Uterus (tissue), 4 donors: ENCODE data around the gene SHPK. TPM values are rescaled to one million over a fixed set of nuclear protein-coding genes. Genes with fewer than 3 reads are reported as not detected.

ENCODE experiments used
- DNase-seq, 2 donors: peaks; one replicate each; pipeline ENCODE4 v3.0.0-alpha.2; 2019 to 2020
- H3K27ac ChIP-seq, 2 donors: fragments of 200-600 bp; sonication (generic); 1 replicate in 1 of 2; 2 replicates in 1 of 2; pipeline ENCODE4 v1.5.1; 2016 to 2018
- H3K27me3 ChIP-seq, 2 donors: fragments of 200-600 bp; sonication (generic); one replicate each; pipeline ENCODE4 v1.5.1; 2018 to 2019; ENCODE audit warnings: control low read depth in 1 of 2
- H3K36me3 ChIP-seq, 2 donors: fragments of 200-600 bp; sonication (generic); one replicate each; pipeline ENCODE4 v1.5.1; 2019; ENCODE audit warnings: control low read depth in 1 of 2
- H3K4me1 ChIP-seq, 2 donors: fragments of 200-600 bp; sonication (generic); one replicate each; pipeline ENCODE4 v1.5.1; 2018 to 2019; ENCODE audit warnings: control low read depth in 1 of 2
- H3K4me3 ChIP-seq, 2 donors: fragments of 200-600 bp; sonication (generic); 1 replicate in 1 of 2; 2 replicates in 1 of 2; pipeline ENCODE4 v1.5.1; 2018 to 2019; ENCODE audit warnings: mild to moderate bottlenecking in 1 of 2
- H3K9me3 ChIP-seq, 2 donors: fragments of 200-600 bp; sonication (generic); one replicate each; pipeline ENCODE4 v1.5.1; 2019; ENCODE audit warnings: control low read depth in 1 of 2
- CTCF ChIP-seq, 4 experiments: fragments of 200-600 bp in 2 of 4; fragments of 450-650 bp in 2 of 4; sonication (generic) in 2 of 4; IDR thresholded peaks; one replicate each; pipeline ENCODE4 v1.5.1; 2016 to 2019; ENCODE audit warnings: antibody characterized with exemption in 4 of 4, mild to moderate bottlenecking in 2 of 4, moderate library complexity in 1 of 4
- POLR2A ChIP-seq, 2 donors: fragments of 450-650 bp; IDR thresholded peaks; one replicate each; pipeline ENCODE4 v1.6.1; 2016; ENCODE audit warnings: antibody characterized with exemption in 2 of 2, mild to moderate bottlenecking in 1 of 2, moderate library complexity in 1 of 2
- intact Hi-C: fragments of 100-400 bp; cut with DNase I; formaldehyde crosslinking; loops from one replicate; pipeline ENCODE4 v1.15.1; 2023; ENCODE audit warnings: low total_unique reads
- total RNA-seq, 4 donors: library from RNA; depleted of rRNA in 3 of 4; stranded (reverse); fragments of >200 nt in 3 of 4; gene quantifications; one replicate each; pipeline versions ENCODE4 v1.1.0 to v1.2.4, GENCODE V29; 2014 to 2023
- donor health status: DM: yes; HTN: yes; CAD: no.

SHPK gene
- total RNA-seq, 4 donors from 2014 or later: 0.26 to 24.4 (median 8.3) TPM

DNA sequence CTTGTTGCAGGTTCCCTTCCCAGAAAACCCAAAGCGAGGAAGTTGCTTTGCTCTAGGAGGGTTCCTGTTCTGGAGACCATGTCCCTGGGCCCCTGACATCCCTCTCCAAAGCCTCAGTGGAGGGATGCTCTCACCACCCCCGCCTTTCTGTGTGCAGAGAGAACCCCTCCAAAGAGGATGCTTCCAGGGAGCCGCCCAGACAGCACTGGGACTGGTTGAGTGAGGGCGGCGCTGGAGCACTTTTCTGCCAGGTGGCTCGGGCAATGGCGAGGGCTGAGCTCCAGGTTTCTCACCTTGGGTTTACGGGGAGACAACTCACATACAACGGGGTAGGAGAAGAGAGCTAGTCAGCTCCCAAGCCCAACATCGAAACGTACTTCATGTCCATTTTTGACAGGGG is 39.8 kb upstream of the SHPK start:
- Histone ChIP-seq H3K9me3 (no peaks in the 10 kb centered on the region), H3K4me1 (no peaks in the 10 kb centered on the region), H3K27me3 (no peaks in the 10 kb centered on the region), H3K4me3 (no peak overlapping the region), H3K36me3 (no peaks in the 10 kb centered on the region), H3K27ac (no peak overlapping the region)
- DNase-seq: no peak
- TF ChIP-seq CTCF (IDR thresholded peaks at IDR 0.05) (no peak), POLR2A (IDR thresholded peaks at IDR 0.05) (no peak)
- intact Hi-C loops: no loop called here

GRCh38 chr17:3672571-3672970 is 36.5 kb upstream of the SHPK start:
- no peak overlapping the region for H3K27ac ChIP-seq
- peaks cover 0 to 7% of the 10 kb centered on the region in 2 donors for H3K4me1 ChIP-seq
- no peaks in the 10 kb centered on the region for H3K9me3 ChIP-seq
- H3K27me3 ChIP-seq: no peaks in the 10 kb centered on the region
- no peak overlapping the region for H3K4me3 ChIP-seq
- intact Hi-C loops: no loop called here
- DNase-seq: no peak
- TF ChIP-seq POLR2A (IDR thresholded peaks at IDR 0.05) (no peak), CTCF (IDR thresholded peaks at IDR 0.05) (no peak)
- no peaks in the 10 kb centered on the region for H3K36me3 ChIP-seq

DNA sequence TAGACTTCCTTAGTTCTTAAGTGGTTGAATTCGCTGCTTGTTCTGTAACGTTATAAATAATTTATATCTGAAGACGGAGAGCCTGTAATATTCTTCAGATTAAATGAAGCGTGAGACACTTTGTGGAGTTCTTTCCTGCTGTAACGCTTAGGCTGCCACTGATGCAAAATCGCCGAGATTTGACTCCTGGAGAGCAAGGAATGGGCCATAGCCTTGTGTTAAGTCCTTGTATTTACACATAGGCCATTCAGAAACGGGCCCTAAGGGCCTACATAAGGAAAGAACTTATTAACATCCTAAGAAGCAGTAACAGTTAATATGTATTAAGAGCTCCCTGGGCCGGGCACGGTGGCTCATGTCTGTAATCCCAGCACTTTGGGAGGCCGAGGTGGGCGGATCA is 33.5 kb upstream of the SHPK start:
- no peak for DNase-seq
- peak overlapping the region in 1 of 2 donors; percentile 99 for H3K27ac ChIP-seq
- TF ChIP-seq CTCF (IDR thresholded peaks at IDR 0.05): no peak
- TF ChIP-seq POLR2A (IDR thresholded peaks at IDR 0.05): no peak
- H3K9me3 ChIP-seq: no peaks in the 10 kb centered on the region
- peaks cover 9 to 12% of the 10 kb centered on the region in 2 donors for H3K4me1 ChIP-seq
- no peaks in the 10 kb centered on the region for H3K36me3 ChIP-seq
- H3K27me3 ChIP-seq: no peaks in the 10 kb centered on the region
- intact Hi-C loops: no loop called here
- peak overlapping the region; percentile 88 to 96 for H3K4me3 ChIP-seq

DNA sequence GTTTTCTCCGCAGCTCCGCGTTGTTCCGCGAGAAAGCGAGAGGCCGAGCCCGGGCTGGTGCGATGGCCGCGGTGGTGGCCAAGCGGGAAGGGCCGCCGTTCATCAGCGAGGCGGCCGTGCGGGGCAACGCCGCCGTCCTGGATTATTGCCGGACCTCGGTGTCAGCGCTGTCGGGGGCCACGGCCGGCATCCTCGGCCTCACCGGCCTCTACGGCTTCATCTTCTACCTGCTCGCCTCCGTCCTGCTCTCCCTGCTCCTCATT is 33.0 kb upstream of the SHPK start:
- intact Hi-C loops: no loop called here
- no peaks in the 10 kb centered on the region for H3K27me3 ChIP-seq
- H3K4me1 ChIP-seq: peaks cover 9 to 12% of the 10 kb centered on the region in 2 donors
- H3K4me3 ChIP-seq: peak overlapping the region; percentile 88 to 96
- H3K27ac ChIP-seq: peak overlapping the region; percentile 97 to 99
- no peaks in the 10 kb centered on the region for H3K36me3 ChIP-seq
- no peaks in the 10 kb centered on the region for H3K9me3 ChIP-seq
- no peak for DNase-seq
- TF ChIP-seq POLR2A (IDR thresholded peaks at IDR 0.05) (no peak), CTCF (IDR thresholded peaks at IDR 0.05) (no peak)

DNA sequence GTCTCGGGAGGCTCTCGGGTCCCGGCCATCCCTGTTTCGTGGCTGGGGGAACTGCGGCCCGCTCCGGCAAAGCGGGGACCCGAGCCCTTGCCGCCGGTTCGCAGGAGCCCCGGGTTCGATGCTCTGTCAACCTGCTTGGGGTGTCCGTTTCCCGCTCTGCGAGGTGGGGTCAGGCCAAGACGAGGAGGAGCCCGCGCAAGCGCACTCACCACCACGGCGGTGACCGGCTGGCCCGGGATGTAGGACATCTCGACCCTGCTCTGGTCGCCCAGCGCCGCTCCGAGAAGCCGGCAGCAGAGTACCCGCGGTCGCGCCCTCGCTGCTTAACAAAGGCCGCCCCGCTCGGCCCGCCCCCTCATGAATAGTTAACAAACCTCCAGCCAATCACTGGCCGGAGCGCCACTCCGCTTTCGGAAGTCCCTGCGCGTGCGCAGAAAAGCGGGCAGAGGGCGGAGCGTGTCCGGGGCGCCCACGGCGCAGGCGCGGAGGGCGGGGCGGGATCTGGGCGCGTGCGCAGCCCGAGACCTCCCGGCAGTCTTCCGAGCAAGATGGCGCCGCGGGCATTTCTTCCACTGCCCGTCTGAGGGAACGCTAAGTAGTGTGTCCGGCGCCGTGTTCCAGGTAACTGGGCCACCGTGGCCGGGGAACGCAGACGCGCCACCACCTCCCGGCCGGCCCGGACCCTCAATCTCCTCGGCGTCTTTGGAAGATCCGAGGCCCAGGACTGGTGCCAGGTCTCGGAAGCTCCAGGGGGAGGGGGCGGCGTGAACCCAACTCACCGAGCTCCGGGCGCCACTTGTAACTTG is 32.4 kb upstream of the SHPK start, which contains the start of the genes EMC6 and TAX1BP3:
EMC6 (plus strand) TSS at position 534 of the 806 bp plus-strand sequence. CDS start 335 bp downstream, outside the sequence.
TAX1BP3 (minus strand) TSS at position 300 of the 806 bp plus-strand sequence; CDS start at position 248, 52 bp downstream.
- intact Hi-C loops: no loop called here
- H3K36me3 ChIP-seq: no peaks in the 10 kb centered on the region

More for the DNA sequence above, 32.4 kb upstream of the SHPK start, which contains the start of the genes EMC6 and TAX1BP3:
- peak within 1 kb of the TSS; percentile 88 to 96 for H3K4me3 ChIP-seq
- TF ChIP-seq POLR2A (IDR thresholded peaks at IDR 0.05): peak; percentile 83 to 95
- peak in 1 of 4 experiments; percentile 11 for TF ChIP-seq CTCF (IDR thresholded peaks at IDR 0.05)
- H3K9me3 ChIP-seq: no peaks in the 10 kb centered on the region
- peaks cover 9 to 12% of the 10 kb centered on the region in 2 donors for H3K4me1 ChIP-seq
- H3K27me3 ChIP-seq: no peaks in the 10 kb centered on the region
- peak; percentile 98 to 99 for DNase-seq
- H3K27ac ChIP-seq: peak within 1 kb of the TSS; percentile 97 to 99
